ENCODE measurements around the gene ATG13. TPM values are rescaled to one million over a fixed set of nuclear protein-coding genes. Genes with fewer than 3 reads are reported as not detected.

Gene ATG13
- total and polyA plus RNA-seq, 7 donors = 16.8 to 50.7 (median 32.7) TPM

GRCh38 chr11:46719543-46720218, 102.3 kb downstream of the ATG13 start:
- no peaks in the 10 kb centered on the region for H3K9me3 ChIP-seq
- no peaks in the 10 kb centered on the region for H3K36me3 ChIP-seq (ENCODE audit: insufficient read depth in 1 of 2, low read depth in 1 of 2)
- H3K27me3 ChIP-seq (ENCODE audit: insufficient read depth in 3 of 3, low read length in 2 of 3) = no peaks in the 10 kb centered on the region
- 89 to 93% (median 91%) methylated on average over 25 of the region's 25 CpGs for WGBS, 3 donors
- intact Hi-C loops (cut with DNase I) = no loop called here
- DNase-seq (peak in 1 of 2 donors; percentile 39), ATAC-seq (peak in 2 of 4 donors; percentile 32 to 43)
- TF ChIP-seq, protein P1, sequence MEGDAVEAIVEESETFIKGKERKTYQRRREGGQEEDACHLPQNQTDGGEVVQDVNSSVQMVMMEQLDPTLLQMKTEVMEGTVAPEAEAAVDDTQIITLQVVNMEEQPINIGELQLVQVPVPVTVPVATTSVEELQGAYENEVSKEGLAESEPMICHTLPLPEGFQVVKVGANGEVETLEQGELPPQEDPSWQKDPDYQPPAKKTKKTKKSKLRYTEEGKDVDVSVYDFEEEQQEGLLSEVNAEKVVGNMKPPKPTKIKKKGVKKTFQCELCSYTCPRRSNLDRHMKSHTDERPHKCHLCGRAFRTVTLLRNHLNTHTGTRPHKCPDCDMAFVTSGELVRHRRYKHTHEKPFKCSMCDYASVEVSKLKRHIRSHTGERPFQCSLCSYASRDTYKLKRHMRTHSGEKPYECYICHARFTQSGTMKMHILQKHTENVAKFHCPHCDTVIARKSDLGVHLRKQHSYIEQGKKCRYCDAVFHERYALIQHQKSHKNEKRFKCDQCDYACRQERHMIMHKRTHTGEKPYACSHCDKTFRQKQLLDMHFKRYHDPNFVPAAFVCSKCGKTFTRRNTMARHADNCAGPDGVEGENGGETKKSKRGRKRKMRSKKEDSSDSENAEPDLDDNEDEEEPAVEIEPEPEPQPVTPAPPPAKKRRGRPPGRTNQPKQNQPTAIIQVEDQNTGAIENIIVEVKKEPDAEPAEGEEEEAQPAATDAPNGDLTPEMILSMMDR (IDR thresholded peaks at IDR 0.05) = no peak
- no peak overlapping the region for H3K27ac ChIP-seq
- H3K4me1 ChIP-seq = no peaks in the 10 kb centered on the region
- no peak overlapping the region for H3K4me3 ChIP-seq

GRCh38 chr11:46721286-46721685, 103.9 kb downstream of the ATG13 start:
- WGBS, 3 donors = 81 to 85% (median 82%) methylated on average over 6 of the region's 6 CpGs
- intact Hi-C loops (cut with DNase I) = no loop called here

DNA sequence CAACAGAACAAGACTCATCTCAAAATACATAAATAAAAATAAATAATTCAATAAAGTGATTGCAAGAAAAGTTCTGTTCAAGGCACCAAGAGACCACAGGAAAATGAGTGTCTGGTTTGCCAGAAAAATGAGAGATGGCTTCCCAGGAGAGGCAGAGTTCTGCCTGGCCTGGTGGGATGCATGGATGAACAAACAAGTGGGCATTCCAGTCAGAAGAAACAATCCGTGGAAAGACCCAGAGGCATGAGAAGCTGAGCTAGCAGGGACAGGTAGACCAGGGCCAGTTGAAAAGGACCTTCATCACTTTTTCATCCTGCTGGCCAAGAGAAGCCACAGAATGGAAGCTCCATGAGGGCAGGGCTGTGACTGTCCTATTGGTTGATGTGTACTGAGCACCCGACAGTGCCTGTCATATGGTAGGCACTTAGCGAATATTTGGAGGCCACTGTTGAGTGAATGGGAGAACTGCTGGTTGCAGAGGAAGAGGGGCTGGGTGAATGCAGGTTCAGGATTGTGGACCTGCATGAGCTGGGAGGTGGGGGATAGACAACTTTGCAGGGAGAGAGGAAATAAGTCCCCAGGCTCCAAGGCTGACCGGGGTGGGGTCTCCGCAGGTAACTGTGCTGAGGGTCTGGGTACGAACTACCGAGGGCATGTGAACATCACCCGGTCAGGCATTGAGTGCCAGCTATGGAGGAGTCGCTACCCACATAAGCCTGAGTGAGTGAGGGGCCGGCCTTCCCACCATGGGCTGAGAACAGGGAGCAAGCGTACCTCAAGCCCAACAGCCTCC, 105.4 kb downstream of the ATG13 start:
- TF ChIP-seq, protein P1 (IDR thresholded peaks at IDR 0.05) = no peak
- Histone ChIP-seq H3K9me3 (no peaks in the 10 kb centered on the region), H3K27ac (no peak overlapping the region), H3K36me3 (ENCODE audit: insufficient read depth in 1 of 2, low read depth in 1 of 2) (no peaks in the 10 kb centered on the region), H3K4me1 (no peaks in the 10 kb centered on the region), H3K27me3 (ENCODE audit: insufficient read depth in 3 of 3, low read length in 2 of 3) (no peaks in the 10 kb centered on the region), H3K4me3 (no peak overlapping the region)
- intact Hi-C loops (cut with DNase I) = no loop called here
- DNase-seq = no peak
- WGBS, 3 donors = 95 to 98% (median 95%) methylated on average over 11 of the region's 11 CpGs
- ATAC-seq = no peak

More at GRCh38 chr11:46721286-46721685, 103.9 kb downstream of the ATG13 start:
- no peaks in the 10 kb centered on the region for H3K9me3 ChIP-seq
- TF ChIP-seq, protein P1 (IDR thresholded peaks at IDR 0.05) = no peak
- ATAC-seq = no peak
- H3K4me3 ChIP-seq = no peak overlapping the region
- H3K4me1 ChIP-seq = no peaks in the 10 kb centered on the region
- H3K36me3 ChIP-seq (ENCODE audit: insufficient read depth in 1 of 2, low read depth in 1 of 2) = no peaks in the 10 kb centered on the region
- DNase-seq = no peak
- H3K27me3 ChIP-seq (ENCODE audit: insufficient read depth in 3 of 3, low read length in 2 of 3) = no peaks in the 10 kb centered on the region
- H3K27ac ChIP-seq = no peak overlapping the region

- no peak for ATAC-seq
- TF ChIP-seq, protein P1 (IDR thresholded peaks at IDR 0.05) = no peak
- Histone ChIP-seq H3K4me3 (no peak overlapping the region), H3K27me3 (ENCODE audit: insufficient read depth in 3 of 3, low read length in 2 of 3) (no peaks in the 10 kb centered on the region), H3K9me3 (no peaks in the 10 kb centered on the region), H3K36me3 (ENCODE audit: insufficient read depth in 1 of 2, low read depth in 1 of 2) (no peaks in the 10 kb centered on the region), H3K27ac (no peak overlapping the region), H3K4me1 (no peaks in the 10 kb centered on the region)
- WGBS, 3 donors = 84 to 92% (median 86%) methylated on average over 8 of the region's 8 CpGs
- intact Hi-C loops (cut with DNase I) = no loop called here
- no peak for DNase-seq
Measured at GRCh38 chr11:46723359-46723680, 106.0 kb downstream of the ATG13 start.
